CD8-positive, alpha-beta memory T cell (primary cell): ENCODE measurements around the gene RAB10. TPM values are rescaled to one million over a fixed set of nuclear protein-coding genes. Genes with fewer than 3 reads are reported as not detected.
A peak's percentile ranks its signal among the peaks of the same experiment; 100 is the strongest.

ENCODE experiments used
- CTCF ChIA-PET: fragments of 350-600 bp; sonication (Branson Sonifier 250); formaldehyde crosslinking; loops from one replicate; lab custom pipeline; 2021; ENCODE audit warnings: antibody characterized with exemption; lab: Charles Lee
- POLR2A ChIA-PET: fragments of 350-600 bp; sonication (Branson Sonifier 250); formaldehyde crosslinking; loops from one replicate; lab custom pipeline; 2021; ENCODE audit warnings: antibody characterized with exemption; lab: Charles Lee
- DNase-seq, 5 donors: peaks; one replicate each; pipeline versions ENCODE4 v3.0.0 to v3.0.0-alpha.2; 2020 to 2022; ENCODE audit warnings: mixed read lengths in 1 of 5
- H3K27ac ChIP-seq: one replicate; pipeline ENCODE4 v1.7.0; 2013; ENCODE audit warnings: low read depth, mild to moderate bottlenecking, low read length, moderate library complexity
- H3K27me3 ChIP-seq: 2 replicates; pipeline ENCODE4 v1.7.0; 2013; ENCODE audit warnings: low read length, mild to moderate bottlenecking; ENCODE audit not compliant: insufficient read depth, poor library complexity, severe bottlenecking
- H3K36me3 ChIP-seq: 2 replicates; pipeline ENCODE4 v1.7.0; 2013; ENCODE audit warnings: mild to moderate bottlenecking, low read length, moderate library complexity; ENCODE audit not compliant: insufficient read depth
- H3K4me1 ChIP-seq: 2 replicates; pipeline ENCODE4 v1.7.0; 2013; ENCODE audit warnings: mild to moderate bottlenecking, low read length, moderate library complexity; ENCODE audit not compliant: insufficient read depth
- H3K4me3 ChIP-seq: 2 replicates; pipeline ENCODE4 v1.7.0; 2013; ENCODE audit warnings: mild to moderate bottlenecking, low read length
- H3K9me3 ChIP-seq: 2 replicates; pipeline ENCODE4 v1.7.0; 2013; ENCODE audit warnings: mild to moderate bottlenecking, low read length
- H3K27ac Mint-ChIP-seq, 8 donors: one replicate each; pipeline ENCODE4 v1.8.0; 2020 to 2021; ENCODE audit warnings: mixed read lengths in 8 of 8, mild to moderate bottlenecking in 6 of 8, inconsistent platforms in 3 of 8, moderate library complexity in 3 of 8
- H3K27me3 Mint-ChIP-seq, 2 donors: one replicate each; pipeline ENCODE4 v1.8.0; 2020 to 2021; ENCODE audit warnings: mixed read lengths in 2 of 2, mild to moderate bottlenecking in 1 of 2, moderate library complexity in 1 of 2
- H3K36me3 Mint-ChIP-seq, 3 donors: one replicate each; pipeline ENCODE4 v1.8.0; 2020 to 2021; ENCODE audit warnings: mixed read lengths in 3 of 3, inconsistent platforms in 1 of 3, mild to moderate bottlenecking in 1 of 3
- H3K4me1 Mint-ChIP-seq, 3 donors: one replicate each; pipeline ENCODE4 v1.8.0; 2020 to 2021; ENCODE audit warnings: mixed read lengths in 3 of 3, inconsistent platforms in 1 of 3, mild to moderate bottlenecking in 1 of 3
- H3K4me3 Mint-ChIP-seq, 7 donors: one replicate each; pipeline ENCODE4 v1.8.0; 2020 to 2021; ENCODE audit warnings: mixed read lengths in 7 of 7, mild to moderate bottlenecking in 6 of 7, moderate library complexity in 4 of 7, inconsistent platforms in 2 of 7
- H3K9me3 Mint-ChIP-seq, 5 donors: one replicate each; pipeline ENCODE4 v1.8.0; 2020 to 2022; ENCODE audit warnings: mixed read lengths in 5 of 5, mild to moderate bottlenecking in 3 of 5, moderate library complexity in 2 of 5, inconsistent platforms in 1 of 5
- polyA plus RNA-seq: library from polyadenylated mRNA; unstranded; fragments of 300-500 nt; fragmentation: Illumina TruSeq; gene quantifications from one replicate; pipeline ENCODE4 v1.2.3, GENCODE V29; 2021
- total RNA-seq, 2 experiments: library from RNA; stranded (reverse); gene quantifications; one replicate each; pipeline ENCODE4 v1.2.3, GENCODE V29; 2021

The RAB10 gene
- total and polyA plus RNA-seq, 3 experiments from 2014 or later, result 93.3 to 167 (median 155) TPM

DNA sequence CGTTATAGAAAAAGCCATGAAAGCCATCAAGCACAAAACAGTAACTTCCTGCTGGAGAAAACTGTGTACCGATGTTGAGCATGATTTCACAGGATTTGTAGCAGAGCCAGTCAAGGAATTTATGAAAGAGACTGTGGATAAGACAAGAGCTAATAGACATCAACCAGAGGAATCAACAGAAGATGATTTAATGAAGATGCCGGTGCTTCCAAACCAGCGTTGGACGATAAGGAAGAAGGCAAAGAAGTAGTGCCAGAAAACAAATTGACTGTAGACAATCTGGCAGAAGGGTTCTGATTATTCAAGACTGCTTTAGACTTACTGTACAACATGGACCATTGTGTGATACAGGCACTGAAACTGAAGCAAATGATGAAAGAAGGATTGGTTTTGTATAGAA, 89.5 kb downstream of the RAB10 start:
- H3K4me1 Mint-ChIP-seq, result peaks cover 30 to 47% (median 40%) of the 10 kb centered on the region in 3 donors
- CTCF ChIA-PET, result no interaction called here

GRCh38 chr2:26126074-26126473, 92.2 kb downstream of the RAB10 start:
- no peak overlapping the region for H3K4me3 ChIP-seq
- H3K27ac ChIP-seq, result no peak overlapping the region
- H3K36me3 ChIP-seq, result peaks cover 5% of the 10 kb centered on the region
- Mint-ChIP-seq H3K9me3 (no peaks in the 10 kb centered on the region), H3K4me1 (peaks cover 27 to 47% (median 47%) of the 10 kb centered on the region in 3 donors), H3K27me3 (no peaks in the 10 kb centered on the region), H3K4me3 (no peak overlapping the region), H3K27ac (peak overlapping the region in 4 of 8 donors; percentile 29 to 63 (median 46)), H3K36me3 (peaks cover 0 to 41% (median 7%) of the 10 kb centered on the region in 3 donors)
- no peak for DNase-seq
- no peaks in the 10 kb centered on the region for H3K27me3 ChIP-seq
- CTCF ChIA-PET, result no interaction called here
- H3K4me1 ChIP-seq, result no peaks in the 10 kb centered on the region
- POLR2A ChIA-PET, result no interaction called here
- H3K9me3 ChIP-seq, result no peaks in the 10 kb centered on the region

More for the DNA sequence above, 89.5 kb downstream of the RAB10 start:
- Mint-ChIP-seq H3K36me3 (peaks cover 0 to 31% (median 6%) of the 10 kb centered on the region in 3 donors), H3K27ac (peak overlapping the region; percentile 4 to 85 (median 41)), H3K27me3 (no peaks in the 10 kb centered on the region), H3K9me3 (no peaks in the 10 kb centered on the region), H3K4me3 (no peak overlapping the region)
- H3K4me3 ChIP-seq, result no peak overlapping the region
- H3K27me3 ChIP-seq, result no peaks in the 10 kb centered on the region
- DNase-seq, result no peak
- H3K27ac ChIP-seq, result no peak overlapping the region
- H3K9me3 ChIP-seq, result no peaks in the 10 kb centered on the region
- peaks cover 5% of the 10 kb centered on the region for H3K36me3 ChIP-seq
- no peaks in the 10 kb centered on the region for H3K4me1 ChIP-seq
- POLR2A ChIA-PET, result no interaction called here

DNA sequence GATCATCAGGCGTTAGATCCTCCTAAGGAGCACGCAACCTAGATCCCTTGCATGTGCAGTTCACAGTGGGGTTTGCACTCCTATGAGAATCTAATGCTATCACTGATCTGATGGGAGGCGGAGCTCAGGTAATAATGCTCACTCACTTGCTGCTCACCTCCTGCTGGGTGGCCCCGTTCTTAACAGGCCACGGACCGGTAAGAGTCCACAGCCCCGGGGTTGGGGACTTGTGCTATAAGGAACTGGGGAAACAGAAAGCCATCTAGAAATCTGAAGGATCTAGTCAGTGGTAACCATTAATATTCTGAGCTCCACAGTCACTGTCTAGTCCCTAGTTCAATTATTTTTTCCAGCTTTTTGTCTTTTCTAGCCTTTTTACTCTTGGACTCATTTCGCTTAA, 94.3 kb downstream of the RAB10 start:
- Histone ChIP-seq H3K36me3 (peaks cover 5% of the 10 kb centered on the region), H3K27me3 (no peaks in the 10 kb centered on the region), H3K4me1 (no peaks in the 10 kb centered on the region), H3K9me3 (no peaks in the 10 kb centered on the region), H3K27ac (no peak overlapping the region), H3K4me3 (no peak overlapping the region)
- ChIA-PET POLR2A (no interaction called here), CTCF (no interaction called here)
- H3K36me3 Mint-ChIP-seq, result peaks cover 0 to 46% (median 3%) of the 10 kb centered on the region in 3 donors
- H3K27me3 Mint-ChIP-seq, result no peaks in the 10 kb centered on the region
- no peak overlapping the region for H3K4me3 Mint-ChIP-seq
- DNase-seq, result no peak
- H3K9me3 Mint-ChIP-seq, result no peaks in the 10 kb centered on the region
- H3K27ac Mint-ChIP-seq, result no peak overlapping the region
- H3K4me1 Mint-ChIP-seq, result peaks cover 17 to 32% (median 30%) of the 10 kb centered on the region in 3 donors

- H3K27me3 Mint-ChIP-seq, result no peaks in the 10 kb centered on the region
- no peaks in the 10 kb centered on the region for H3K27me3 ChIP-seq
- no peaks in the 10 kb centered on the region for H3K9me3 ChIP-seq
- DNase-seq, result no peak
- peaks cover 13% of the 10 kb centered on the region for H3K36me3 ChIP-seq
- H3K9me3 Mint-ChIP-seq, result no peaks in the 10 kb centered on the region
- H3K4me1 Mint-ChIP-seq, result peaks cover 4 to 15% (median 14%) of the 10 kb centered on the region in 3 donors
- CTCF ChIA-PET, result no interaction called here
- H3K36me3 Mint-ChIP-seq, result peaks cover 0 to 62% (median 5%) of the 10 kb centered on the region in 3 donors
- no peak overlapping the region for H3K4me3 Mint-ChIP-seq
- no peak overlapping the region for H3K27ac ChIP-seq
- peak overlapping the region in 4 of 8 donors; percentile 2 to 78 (median 56) for H3K27ac Mint-ChIP-seq
- no peak overlapping the region for H3K4me3 ChIP-seq
- POLR2A ChIA-PET, result no interaction called here
- H3K4me1 ChIP-seq, result no peaks in the 10 kb centered on the region
Measured at GRCh38 chr2:26130763-26131162, 96.9 kb downstream of the RAB10 start.

GRCh38 chr2:26136451-26136850, 102.6 kb downstream of the RAB10 start:
- no peaks in the 10 kb centered on the region for H3K4me1 ChIP-seq
- peaks cover 0 to 1% of the 10 kb centered on the region in 2 donors for H3K27me3 Mint-ChIP-seq
- H3K36me3 Mint-ChIP-seq, result peaks cover 0 to 40% (median 4%) of the 10 kb centered on the region in 3 donors
- H3K36me3 ChIP-seq, result peaks cover 9% of the 10 kb centered on the region
- no peaks in the 10 kb centered on the region for H3K9me3 ChIP-seq
- no peak for DNase-seq
- H3K4me1 Mint-ChIP-seq, result peaks cover 0 to 5% (median 0%) of the 10 kb centered on the region in 3 donors
- H3K4me3 ChIP-seq, result no peak overlapping the region
- CTCF ChIA-PET, result interaction anchor here (2.0 kb wide), 1 partner anchor 9 kb away, joined by 7 read pairs; no protein-coding TSS in a partner anchor
- H3K27ac Mint-ChIP-seq, result no peak overlapping the region
- no peak overlapping the region for H3K27ac ChIP-seq
- H3K27me3 ChIP-seq, result no peaks in the 10 kb centered on the region
- H3K4me3 Mint-ChIP-seq, result no peak overlapping the region
- POLR2A ChIA-PET, result no interaction called here
- no peaks in the 10 kb centered on the region for H3K9me3 Mint-ChIP-seq

- Histone ChIP-seq H3K36me3 (peaks cover 9% of the 10 kb centered on the region), H3K9me3 (no peaks in the 10 kb centered on the region), H3K27me3 (no peaks in the 10 kb centered on the region), H3K27ac (no peak overlapping the region), H3K4me1 (no peaks in the 10 kb centered on the region), H3K4me3 (no peak overlapping the region)
- CTCF ChIA-PET, result interaction anchor here (0.7 to 1.8 kb wide), 3 partner anchors 51 to 157 kb away, joined by 3 to 4 read pairs (median 3); no protein-coding TSS in a partner anchor
- DNase-seq, result no peak
- Mint-ChIP-seq H3K4me3 (no peak overlapping the region), H3K4me1 (peaks cover 0 to 5% (median 0%) of the 10 kb centered on the region in 3 donors), H3K9me3 (no peaks in the 10 kb centered on the region), H3K27ac (peak overlapping the region in 3 of 8 donors; percentile 12 to 33 (median 24)), H3K36me3 (peaks cover 0 to 22% (median 2%) of the 10 kb centered on the region in 3 donors), H3K27me3 (peaks cover 0 to 1% of the 10 kb centered on the region in 2 donors)
- POLR2A ChIA-PET, result interaction anchor here (0.7 kb wide), 1 partner anchor 54 kb away, joined by 7 read pairs; no protein-coding TSS in a partner anchor
Measured at GRCh38 chr2:26139269-26140183, 105.6 kb downstream of the RAB10 start.

DNA sequence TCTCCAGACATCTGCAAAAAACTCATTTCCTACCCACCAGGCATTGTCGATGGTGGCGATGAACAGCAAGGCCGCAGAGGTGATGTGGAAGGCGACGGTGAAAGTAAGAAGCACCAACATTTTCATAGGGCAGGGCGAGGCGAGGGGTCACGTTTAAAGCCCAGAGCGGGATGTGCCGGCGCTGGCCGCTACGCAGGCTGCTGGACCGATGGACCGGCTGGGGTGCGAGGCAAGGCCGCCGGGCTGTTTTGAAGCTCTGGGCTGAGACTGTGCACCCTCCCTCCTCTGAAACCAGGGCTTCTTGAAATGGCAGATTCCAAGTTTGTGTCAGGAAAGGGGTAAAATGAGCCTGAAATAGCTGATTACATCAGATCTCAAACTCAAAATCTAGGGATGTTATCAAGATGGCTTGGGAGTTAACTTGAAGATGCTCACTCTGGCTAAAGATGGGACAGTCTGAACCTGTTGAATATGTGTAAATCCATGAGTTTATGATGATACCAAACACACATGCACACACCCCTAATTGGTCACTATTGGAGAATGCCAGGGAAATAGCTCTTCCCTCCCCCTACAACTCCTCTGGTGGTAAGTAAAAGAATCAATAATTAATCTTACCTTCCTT, 107.4 kb downstream of the RAB10 start:
- ChIA-PET POLR2A (no interaction called here), CTCF (interaction anchor here (1.0 to 1.8 kb wide), 2 partner anchors 53 to 190 kb away, joined by 3 read pairs; no protein-coding TSS in a partner anchor)
- Mint-ChIP-seq H3K27me3 (peaks cover 0 to 1% of the 10 kb centered on the region in 2 donors), H3K27ac (peak overlapping the region in 2 of 8 donors; percentile 7 to 17), H3K4me3 (no peak overlapping the region), H3K4me1 (no peaks in the 10 kb centered on the region), H3K9me3 (no peaks in the 10 kb centered on the region), H3K36me3 (peaks cover 0 to 8% (median 2%) of the 10 kb centered on the region in 3 donors)
- H3K9me3 ChIP-seq, result no peaks in the 10 kb centered on the region
- H3K36me3 ChIP-seq, result no peaks in the 10 kb centered on the region
- DNase-seq, result no peak
- no peak overlapping the region for H3K27ac ChIP-seq
- H3K27me3 ChIP-seq, result no peaks in the 10 kb centered on the region
- H3K4me3 ChIP-seq, result no peak overlapping the region
- no peaks in the 10 kb centered on the region for H3K4me1 ChIP-seq
